Mesenchymal stem cell (in vitro differentiated cells and primary cell): ENCODE data around the gene AOC2. TPM values are rescaled to one million over a fixed set of nuclear protein-coding genes. Genes with fewer than 3 reads are reported as not detected.

Experiments used
- DNase-seq: peaks from one replicate; pipeline ENCODE4 v3.0.0-alpha.2; 2013
- H2AFZ ChIP-seq: one replicate; pipeline ENCODE4 v1.6.1; 2013; ENCODE audit warnings: low read depth, mild to moderate bottlenecking, control low read depth, inconsistent platforms, low read length, moderate library complexity
- H2AK5ac ChIP-seq: 2 replicates; pipeline ENCODE4 v1.6.1; 2013; ENCODE audit warnings: low read length, moderate library complexity, mild to moderate bottlenecking, inconsistent platforms; ENCODE audit not compliant: severe bottlenecking
- H2BK120ac ChIP-seq: one replicate; pipeline ENCODE4 v1.6.1; 2013; ENCODE audit warnings: low read depth, mild to moderate bottlenecking, inconsistent platforms, low read length, moderate library complexity
- H2BK12ac ChIP-seq, 2 experiments: one replicate each; pipeline ENCODE4 v1.6.1; 2013; ENCODE audit warnings: inconsistent platforms in 2 of 2, low read length in 2 of 2, mild to moderate bottlenecking in 2 of 2, moderate library complexity in 2 of 2, control low read depth in 1 of 2
- H2BK15ac ChIP-seq: one replicate; pipeline ENCODE4 v1.6.1; 2013; ENCODE audit warnings: mild to moderate bottlenecking, low read depth, inconsistent platforms; ENCODE audit not compliant: poor library complexity, severe bottlenecking
- H2BK5ac ChIP-seq: 2 replicates; pipeline ENCODE4 v1.6.1; 2013; ENCODE audit warnings: low read depth, mild to moderate bottlenecking, low read length, control low read depth, inconsistent platforms; ENCODE audit not compliant: poor library complexity, severe bottlenecking
- H3K14ac ChIP-seq, 2 experiments: one replicate each; pipeline ENCODE4 v1.6.1; 2013; ENCODE audit warnings: inconsistent platforms in 2 of 2, low read length in 2 of 2, control low read depth in 1 of 2, mild to moderate bottlenecking in 1 of 2, moderate library complexity in 1 of 2
- H3K18ac ChIP-seq, 2 experiments: one replicate each; pipeline ENCODE4 v1.6.1; 2013; ENCODE audit warnings: inconsistent platforms in 2 of 2, low read length in 2 of 2, control low read depth in 1 of 2, low read depth in 1 of 2, mild to moderate bottlenecking in 1 of 2
- H3K23ac ChIP-seq, 2 experiments: one replicate each; pipeline ENCODE4 v1.6.1; 2013; ENCODE audit warnings: inconsistent platforms in 2 of 2, low read length in 2 of 2, mild to moderate bottlenecking in 2 of 2, moderate library complexity in 2 of 2, control low read depth in 1 of 2
- H3K27ac ChIP-seq: 2 replicates; pipeline ENCODE4 v1.5.1; 2013; ENCODE audit warnings: mild to moderate bottlenecking, moderate library complexity, low read length, control low read depth, inconsistent platforms; ENCODE audit not compliant: poor library complexity, severe bottlenecking
- H3K27me3 ChIP-seq, 2 experiments: 2 replicates each; pipeline versions ENCODE4 v1.6.1 to v1.7.0; 2013; ENCODE audit warnings: low read length in 2 of 2, mild to moderate bottlenecking in 2 of 2, moderate library complexity in 2 of 2, control low read depth in 1 of 2, inconsistent platforms in 1 of 2; ENCODE audit not compliant: control insufficient read depth in 1 of 2, insufficient read depth in 1 of 2
- H3K36me3 ChIP-seq, 2 experiments: 2 replicates each; pipeline versions ENCODE4 v1.6.1 to v1.7.0; 2013; ENCODE audit warnings: low read length in 2 of 2, control low read depth in 1 of 2, inconsistent platforms in 1 of 2, low read depth in 1 of 2, mild to moderate bottlenecking in 1 of 2; ENCODE audit not compliant: insufficient read depth in 2 of 2, control insufficient read depth in 1 of 2
- H3K4ac ChIP-seq, 2 experiments: one replicate each; pipeline ENCODE4 v1.6.1; 2013; ENCODE audit warnings: inconsistent platforms in 2 of 2, low read length in 2 of 2, mild to moderate bottlenecking in 2 of 2, moderate library complexity in 2 of 2, control low read depth in 1 of 2, low read depth in 1 of 2
- H3K4me1 ChIP-seq: 2 replicates; pipeline ENCODE4 v1.6.1; 2013; ENCODE audit warnings: low read depth, low read length, control low read depth; ENCODE audit not compliant: control insufficient read depth, insufficient read depth
- H3K4me2 ChIP-seq: 2 replicates; pipeline ENCODE4 v1.6.1; 2013; ENCODE audit warnings: low read length, mild to moderate bottlenecking, inconsistent platforms; ENCODE audit not compliant: poor library complexity, severe bottlenecking
- H3K4me3 ChIP-seq, 2 experiments: 2 replicates each; pipeline versions ENCODE4 v1.5.1 to v1.7.0; 2013; ENCODE audit warnings: low read length in 2 of 2, mild to moderate bottlenecking in 2 of 2, control low read depth in 1 of 2, low read depth in 1 of 2; ENCODE audit not compliant: insufficient read depth in 1 of 2
- H3K79me1 ChIP-seq: replicated peaks from 2 replicates; pipeline ENCODE4 v1.6.1; 2013; ENCODE audit warnings: mild to moderate bottlenecking, control low read depth, low read length, inconsistent platforms; ENCODE audit not compliant: poor library complexity, severe bottlenecking
- H3K9ac ChIP-seq: 2 replicates; pipeline ENCODE4 v1.7.0; 2013; ENCODE audit warnings: mild to moderate bottlenecking, low read length, moderate library complexity
- H3K9me3 ChIP-seq: 2 replicates; pipeline ENCODE4 v1.7.0; 2013; ENCODE audit warnings: mild to moderate bottlenecking, low read length; ENCODE audit not compliant: control insufficient read depth
- H4K8ac ChIP-seq: one replicate; pipeline ENCODE4 v1.6.1; 2013; ENCODE audit warnings: inconsistent platforms, mild to moderate bottlenecking, low read length, moderate library complexity
- H4K91ac ChIP-seq: one replicate; pipeline ENCODE4 v1.6.1; 2013; ENCODE audit warnings: mild to moderate bottlenecking, low read length, inconsistent platforms
- WGBS: methylation state at CpG from one replicate; pipeline ENCODE4 v1.1.7; 2013; ENCODE audit warnings: mixed read lengths; 5-methylcytosine and 5-hydroxymethylcytosine counted together
- polyA plus RNA-seq, 2 experiments: library from polyadenylated mRNA; stranded (reverse); fragments of 200-250 nt; gene quantifications; one replicate each; pipeline ENCODE4 v1.2.3, GENCODE V29; 2013

AOC2 gene, protein sequence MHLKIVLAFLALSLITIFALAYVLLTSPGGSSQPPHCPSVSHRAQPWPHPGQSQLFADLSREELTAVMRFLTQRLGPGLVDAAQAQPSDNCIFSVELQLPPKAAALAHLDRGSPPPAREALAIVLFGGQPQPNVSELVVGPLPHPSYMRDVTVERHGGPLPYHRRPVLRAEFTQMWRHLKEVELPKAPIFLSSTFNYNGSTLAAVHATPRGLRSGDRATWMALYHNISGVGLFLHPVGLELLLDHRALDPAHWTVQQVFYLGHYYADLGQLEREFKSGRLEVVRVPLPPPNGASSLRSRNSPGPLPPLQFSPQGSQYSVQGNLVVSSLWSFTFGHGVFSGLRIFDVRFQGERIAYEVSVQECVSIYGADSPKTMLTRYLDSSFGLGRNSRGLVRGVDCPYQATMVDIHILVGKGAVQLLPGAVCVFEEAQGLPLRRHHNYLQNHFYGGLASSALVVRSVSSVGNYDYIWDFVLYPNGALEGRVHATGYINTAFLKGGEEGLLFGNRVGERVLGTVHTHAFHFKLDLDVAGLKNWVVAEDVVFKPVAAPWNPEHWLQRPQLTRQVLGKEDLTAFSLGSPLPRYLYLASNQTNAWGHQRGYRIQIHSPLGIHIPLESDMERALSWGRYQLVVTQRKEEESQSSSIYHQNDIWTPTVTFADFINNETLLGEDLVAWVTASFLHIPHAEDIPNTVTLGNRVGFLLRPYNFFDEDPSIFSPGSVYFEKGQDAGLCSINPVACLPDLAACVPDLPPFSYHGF
- 0.35 TPM for polyA plus RNA-seq (2013, experiment 1 of 2)
- 0.19 TPM for polyA plus RNA-seq (2013, experiment 2 of 2)

DNA sequence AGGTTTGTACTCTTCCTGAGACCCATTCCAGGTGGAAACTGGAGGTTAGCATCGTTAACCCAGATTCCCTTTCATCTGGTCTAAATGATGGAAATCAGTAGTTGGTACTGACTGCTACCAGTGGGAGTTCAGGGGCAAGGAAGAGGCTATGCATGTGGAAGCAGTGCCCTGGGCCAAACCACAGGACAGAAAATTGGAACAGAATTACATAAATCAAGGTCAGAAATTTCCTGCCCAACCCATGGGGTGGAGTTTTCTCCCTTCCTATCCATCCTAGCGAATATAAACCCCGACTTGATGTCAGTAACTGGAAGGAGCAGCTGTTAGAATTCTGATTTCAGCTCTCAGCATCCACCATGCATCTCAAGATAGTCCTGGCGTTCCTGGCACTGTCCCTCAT lies at the start of gene AOC2:
AOC2 (plus strand) TSS at position 310 of the 400 bp plus-strand sequence; CDS start at position 357, 47 bp downstream.
- H3K9ac ChIP-seq, result peak within 1 kb of the TSS; percentile 44
- H3K4me3 ChIP-seq, result no peak within 1 kb of the TSS
- no peak within 1 kb of the TSS for H2BK15ac ChIP-seq
- no peak within 1 kb of the TSS for H4K8ac ChIP-seq
- H3K36me3 ChIP-seq, result peaks cover 59% of the 10 kb centered on the region in 2 experiments
- no peak within 1 kb of the TSS for H2BK5ac ChIP-seq
- 95% methylated on average over 4 of the region's 4 CpGs for WGBS
- no peak within 1 kb of the TSS for H3K23ac ChIP-seq
- H3K9me3 ChIP-seq, result no peaks in the 10 kb centered on the region
- H3K4me1 ChIP-seq, result peaks cover 7% of the 10 kb centered on the region
- no peak within 1 kb of the TSS for H2AFZ ChIP-seq
- H3K18ac ChIP-seq, result no peak within 1 kb of the TSS
- H3K27ac ChIP-seq, result no peak within 1 kb of the TSS
- no peak within 1 kb of the TSS for H3K4me2 ChIP-seq
- H3K14ac ChIP-seq, result no peak within 1 kb of the TSS
- peaks cover 15% of the 10 kb centered on the region for H3K79me1 ChIP-seq
- DNase-seq, result no peak
- no peak within 1 kb of the TSS for H2BK12ac ChIP-seq
- H3K4ac ChIP-seq, result no peak within 1 kb of the TSS
- peaks cover 0 to 5% of the 10 kb centered on the region in 2 experiments for H3K27me3 ChIP-seq
- no peak within 1 kb of the TSS for H2AK5ac ChIP-seq
- H2BK120ac ChIP-seq, result no peak within 1 kb of the TSS
- no peak within 1 kb of the TSS for H4K91ac ChIP-seq

DNA sequence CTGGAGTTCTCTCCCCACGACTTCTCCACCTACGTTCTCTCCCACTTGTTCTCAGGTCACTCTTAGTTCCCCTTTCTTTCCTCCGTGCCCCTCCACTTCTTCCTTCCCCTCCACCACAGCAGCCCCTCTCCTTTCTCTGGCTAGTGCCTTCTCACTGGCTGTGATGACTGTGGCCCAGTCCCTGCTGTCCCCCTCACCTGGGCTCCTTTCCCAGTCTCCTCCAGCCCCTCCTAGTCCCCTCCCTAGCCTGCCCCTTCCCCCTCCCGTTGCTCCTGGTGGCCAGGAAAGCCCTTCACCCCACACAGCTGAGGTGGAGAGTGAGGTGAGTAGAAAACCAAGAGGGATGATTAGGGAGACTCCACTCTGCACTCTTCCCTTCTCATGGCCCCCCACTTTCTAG lies 49.3 kb upstream of the AOC2 start:
- Histone ChIP-seq H3K23ac (peak overlapping the region in 1 of 2 experiments; percentile 23), H3K18ac (no peak overlapping the region), H4K91ac (no peak overlapping the region), H2BK15ac (no peak overlapping the region), H2BK5ac (no peak overlapping the region), H3K9me3 (no peaks in the 10 kb centered on the region), H3K4me3 (no peak overlapping the region), H2AK5ac (no peak overlapping the region), H3K27me3 (no peaks in the 10 kb centered on the region), H3K27ac (no peak overlapping the region), H3K4ac (no peak overlapping the region), H2AFZ (no peak overlapping the region), H3K4me1 (peaks cover 19% of the 10 kb centered on the region), H4K8ac (no peak overlapping the region), H2BK120ac (no peak overlapping the region), H3K9ac (no peak overlapping the region), H3K79me1 (peaks cover 18% of the 10 kb centered on the region), H3K4me2 (no peak overlapping the region), H2BK12ac (no peak overlapping the region), H3K36me3 (peaks cover 15 to 31% of the 10 kb centered on the region in 2 experiments), H3K14ac (no peak overlapping the region)
- WGBS, result 94% methylated on average over 3 of the region's 4 CpGs
- DNase-seq, result no peak

DNA sequence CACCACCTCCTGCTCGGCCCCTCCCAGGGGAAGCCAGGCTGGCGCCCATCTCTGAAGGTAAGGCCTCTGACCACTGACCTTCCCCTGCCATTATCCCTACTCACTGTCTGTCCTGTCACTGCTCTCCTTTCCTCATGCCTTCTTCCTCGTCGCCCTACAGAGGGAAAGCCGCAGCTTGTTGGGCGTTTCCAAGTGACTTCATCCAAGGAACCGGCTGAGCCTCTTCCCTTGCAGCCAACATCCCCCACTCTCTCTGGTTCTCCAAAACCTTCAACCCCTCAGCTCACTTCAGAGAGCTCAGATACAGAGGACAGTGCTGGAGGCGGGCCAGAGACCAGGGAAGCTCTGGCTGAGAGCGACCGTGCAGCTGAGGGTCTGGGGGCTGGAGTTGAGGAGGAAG lies 48.9 kb upstream of the AOC2 start:
- no peak overlapping the region for H2BK15ac ChIP-seq
- H3K79me1 ChIP-seq, result peaks cover 18% of the 10 kb centered on the region
- H2AK5ac ChIP-seq, result no peak overlapping the region
- no peak overlapping the region for H4K8ac ChIP-seq
- H3K36me3 ChIP-seq, result peaks cover 15 to 29% of the 10 kb centered on the region in 2 experiments
- H3K27me3 ChIP-seq, result no peaks in the 10 kb centered on the region
- no peak overlapping the region for H3K4me2 ChIP-seq
- H4K91ac ChIP-seq, result no peak overlapping the region
- no peak overlapping the region for H3K9ac ChIP-seq
- H3K4me1 ChIP-seq, result peaks cover 19% of the 10 kb centered on the region
- H3K18ac ChIP-seq, result no peak overlapping the region
- WGBS, result 96% methylated on average over 10 of the region's 10 CpGs
- H2BK5ac ChIP-seq, result no peak overlapping the region
- no peak overlapping the region for H3K14ac ChIP-seq
- no peak overlapping the region for H3K23ac ChIP-seq
- no peak overlapping the region for H2BK120ac ChIP-seq
- H3K4ac ChIP-seq, result no peak overlapping the region
- DNase-seq, result no peak
- H2BK12ac ChIP-seq, result no peak overlapping the region
- no peaks in the 10 kb centered on the region for H3K9me3 ChIP-seq
- no peak overlapping the region for H2AFZ ChIP-seq
- no peak overlapping the region for H3K27ac ChIP-seq
- no peak overlapping the region for H3K4me3 ChIP-seq
